IPS DF 19.7 (cell line): ENCODE data around the gene ELFN2.

Experiments
- DNase-seq: peaks from one replicate; pipeline ENCODE4 v3.0.0-alpha.2; 2013; ENCODE audit warnings: low read depth, low spot score

The ELFN2 gene

GRCh38 chr22:37427711-37428635 lies 694 bp upstream of the ELFN2 start:
- no peak for DNase-seq

- DNase-seq = no peak
These were observed 559 bp downstream of the ELFN2 start for GRCh38 chr22:37426706-37427134.

DNA sequence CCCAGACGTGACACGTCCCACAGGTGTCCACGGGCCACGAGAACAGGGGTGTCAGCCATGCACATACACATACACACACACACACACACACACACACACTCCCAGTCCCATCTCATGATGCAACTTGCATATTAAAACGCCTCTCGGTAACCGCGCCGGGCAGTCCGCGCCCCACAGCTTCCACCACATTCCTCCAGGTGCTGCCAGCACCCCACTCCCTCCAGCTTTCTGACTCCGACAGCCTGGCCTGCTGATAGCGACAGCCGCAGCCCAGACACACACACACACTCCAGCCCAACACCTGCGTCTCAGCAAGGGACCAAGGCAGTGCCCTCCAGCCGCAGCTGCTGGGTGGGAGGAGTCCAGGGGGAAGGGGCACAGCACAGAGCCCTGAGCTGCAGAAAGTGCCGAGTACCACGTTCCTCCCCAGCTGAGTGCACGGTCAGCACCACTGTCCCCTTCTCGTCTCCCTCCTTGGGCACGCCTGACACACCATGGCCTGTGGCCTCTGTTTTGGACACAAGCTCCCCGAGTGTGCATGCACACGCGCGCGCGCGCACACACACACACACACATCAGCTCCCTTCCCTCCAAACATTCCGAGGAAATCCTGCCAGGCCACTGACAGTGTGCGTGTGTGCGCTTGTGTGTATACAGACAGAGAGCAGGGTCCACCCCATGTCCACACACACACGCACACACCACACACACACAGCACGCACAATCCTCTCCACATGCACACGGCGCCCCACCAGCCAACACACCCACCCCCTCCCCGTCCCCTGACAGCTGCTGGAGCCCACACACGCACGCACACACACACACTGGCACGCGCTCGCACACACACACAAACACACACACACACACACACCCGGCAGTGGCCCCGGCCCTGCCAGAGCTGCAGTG lies 1.2 kb downstream of the ELFN2 start:
- no peak for DNase-seq

- DNase-seq = no peak
These were observed 1.9 kb downstream of the ELFN2 start for GRCh38 chr22:37425369-37425768.

DNA sequence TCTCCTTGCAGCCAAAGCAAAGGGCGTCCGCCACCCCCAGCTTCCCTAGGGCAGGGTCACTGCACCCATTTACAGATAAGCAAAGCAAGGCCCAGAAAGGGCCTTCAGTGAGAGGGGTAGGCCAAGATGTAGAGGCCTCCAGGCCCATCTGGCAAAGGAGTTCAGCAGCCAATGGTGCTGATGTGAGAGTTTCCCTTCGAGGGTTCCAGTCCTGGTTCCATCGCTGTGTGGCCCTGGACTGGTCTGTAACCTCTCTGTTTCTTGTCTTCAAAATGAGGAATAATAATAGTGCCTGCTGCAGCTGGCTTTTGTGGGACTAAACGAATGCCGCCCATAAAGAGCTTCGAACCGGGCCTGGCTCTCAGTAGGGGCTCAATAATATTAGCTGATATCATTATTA lies 4.0 kb downstream of the ELFN2 start:
- DNase-seq = no peak

DNA sequence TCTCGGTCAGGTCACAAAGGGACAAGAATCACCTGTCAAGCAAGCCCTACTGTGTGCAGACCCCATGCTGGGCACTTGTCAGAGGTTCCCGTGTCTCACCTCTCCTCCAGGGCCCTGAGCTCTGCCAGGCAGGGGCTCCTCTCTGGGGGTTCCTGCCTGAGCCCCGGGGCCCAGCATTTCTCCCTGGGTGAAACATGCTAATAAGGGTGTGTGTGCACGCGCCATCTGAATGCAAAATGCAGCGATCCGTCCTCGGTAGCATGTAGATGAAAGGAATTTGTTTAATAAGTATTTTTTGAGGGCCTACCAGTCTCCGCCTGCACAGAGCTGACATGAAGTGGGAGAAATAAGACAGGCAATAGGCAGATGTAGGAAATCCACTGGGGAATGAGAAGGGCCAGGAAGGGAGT lies 5.8 kb downstream of the ELFN2 start:
- DNase-seq = no peak

GRCh38 chr22:37420686-37421467 lies 6.4 kb downstream of the ELFN2 start:
- DNase-seq = no peak

DNA sequence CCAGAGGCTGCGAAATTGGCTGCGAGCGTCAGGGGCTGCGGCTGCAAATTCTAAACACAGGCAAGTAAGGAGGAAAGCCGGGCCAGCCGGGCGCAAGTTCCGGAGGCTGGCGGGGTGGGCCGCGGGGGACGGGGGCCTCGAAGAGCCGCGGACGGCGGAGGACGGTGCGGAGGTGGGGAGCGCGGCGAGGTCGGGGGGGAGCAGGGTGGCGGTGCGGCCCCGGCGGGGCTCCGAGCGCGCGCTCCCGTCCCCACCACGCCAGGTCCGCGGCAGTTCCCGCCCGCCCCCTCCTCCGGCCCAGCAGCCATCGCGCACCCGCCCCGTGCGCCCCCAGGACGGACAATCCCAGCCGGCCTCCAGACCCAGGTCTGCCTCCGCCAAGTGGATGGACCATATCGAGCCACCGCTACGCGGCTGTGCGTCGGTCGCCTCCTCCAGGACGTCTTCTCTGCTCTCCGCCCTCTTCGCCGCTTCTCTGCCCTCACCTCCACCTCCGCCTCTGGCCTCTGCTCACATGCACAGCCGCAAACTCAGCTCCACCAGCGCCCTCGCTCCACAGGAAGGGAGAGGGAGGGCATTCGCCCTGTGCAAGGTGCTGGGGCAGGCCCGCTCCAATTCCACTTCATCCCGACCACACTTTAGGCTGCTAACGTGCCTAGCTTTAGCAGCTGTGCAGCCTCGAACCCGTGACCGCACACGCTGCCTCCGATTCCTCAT lies 7.2 kb downstream of the ELFN2 start:
- peak; percentile 35 for DNase-seq

DNA sequence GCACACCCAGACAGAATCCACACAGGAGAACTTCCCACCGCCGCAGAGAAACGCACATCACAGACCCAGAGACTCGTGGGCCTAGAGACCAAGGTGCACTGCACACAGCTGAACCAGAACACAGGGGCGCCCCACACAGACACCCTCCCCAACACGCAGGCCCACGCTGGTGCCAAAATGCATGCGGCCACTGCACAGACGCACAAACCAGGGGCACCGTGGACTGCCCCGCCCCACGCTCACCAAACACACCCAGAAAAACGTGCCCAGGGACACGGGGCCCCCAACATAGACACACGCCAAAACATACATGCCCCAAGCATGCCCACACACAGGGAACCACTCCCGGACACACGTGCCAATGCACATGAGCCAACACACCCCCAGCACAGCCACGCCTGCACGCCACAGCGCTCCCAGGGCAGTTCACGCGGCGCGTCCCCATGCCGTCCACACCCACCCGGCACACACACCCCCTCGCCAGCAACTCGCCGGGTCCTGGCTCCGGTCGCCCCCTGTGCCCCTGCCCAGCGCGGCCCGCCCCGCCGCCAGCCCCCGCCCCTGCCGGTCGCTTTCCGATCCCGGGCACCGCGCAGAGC lies 7.8 kb downstream of the ELFN2 start:
- DNase-seq = no peak

DNA sequence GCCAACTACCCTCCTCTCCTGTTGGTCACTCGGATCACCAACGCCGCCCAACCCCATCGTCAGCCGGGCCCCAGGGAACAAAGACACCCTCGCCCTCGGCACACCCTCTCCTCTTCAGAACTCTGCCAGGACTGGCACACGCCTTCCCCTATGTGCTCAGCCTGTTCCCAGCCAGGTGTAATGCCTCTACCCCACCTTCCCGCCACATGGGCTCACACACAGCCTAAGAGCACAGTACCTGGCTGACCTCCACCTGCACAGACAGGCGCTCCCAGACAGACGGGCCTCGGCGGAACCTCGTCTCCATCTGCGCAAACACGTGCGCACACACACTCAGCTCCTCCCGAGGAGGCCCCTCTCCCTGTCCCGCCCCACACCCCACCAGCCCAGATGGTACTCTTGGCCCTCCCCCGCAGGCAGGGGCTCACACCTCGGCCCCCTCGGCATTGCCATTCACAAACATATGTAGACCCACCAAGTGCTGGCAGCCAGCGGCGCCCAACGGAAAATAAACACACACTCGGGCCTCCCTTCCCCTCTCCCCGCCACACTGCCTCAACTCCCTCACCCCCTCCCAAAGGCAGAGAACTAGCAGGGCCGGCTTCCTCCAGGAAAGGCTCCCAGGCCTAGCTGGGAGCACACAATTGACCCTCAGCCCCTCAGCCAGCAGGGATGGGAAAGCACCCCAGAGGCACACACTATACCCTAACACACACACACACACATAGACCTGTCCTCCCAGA lies 8.5 kb downstream of the ELFN2 start:
- no peak for DNase-seq

DNA sequence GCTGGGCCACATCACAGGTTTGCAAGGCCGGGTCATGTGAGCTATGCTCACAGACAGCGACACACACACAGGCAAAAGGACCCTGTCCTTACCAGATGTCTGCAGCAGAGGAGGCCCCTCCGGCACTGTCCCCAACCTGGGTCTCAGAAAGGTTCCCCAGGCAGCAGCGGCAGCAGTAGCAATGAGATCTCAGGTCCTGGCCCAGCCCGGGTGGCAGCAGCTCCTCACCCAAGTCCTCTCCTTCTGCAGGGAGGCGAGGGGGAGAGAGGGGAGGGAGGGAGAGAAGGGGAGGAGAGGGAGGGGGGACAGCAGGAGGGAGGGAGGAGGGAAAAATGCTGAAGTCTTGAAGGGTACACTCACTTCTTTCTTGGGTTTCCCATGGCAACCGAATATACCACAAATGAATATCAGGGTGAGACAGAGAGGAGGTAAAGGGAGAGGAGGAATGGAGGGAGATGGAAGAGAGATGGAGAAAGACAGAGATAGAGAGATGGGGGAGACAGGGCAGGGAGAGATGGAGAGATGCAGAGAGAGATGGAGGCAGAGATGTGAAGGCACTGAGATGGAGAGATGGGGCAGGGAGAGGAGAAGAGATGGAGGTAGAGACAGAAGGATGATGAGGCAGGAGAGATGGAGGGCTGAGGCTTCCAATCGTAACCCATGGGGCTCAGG lies 9.5 kb downstream of the ELFN2 start:
- no peak for DNase-seq

DNA sequence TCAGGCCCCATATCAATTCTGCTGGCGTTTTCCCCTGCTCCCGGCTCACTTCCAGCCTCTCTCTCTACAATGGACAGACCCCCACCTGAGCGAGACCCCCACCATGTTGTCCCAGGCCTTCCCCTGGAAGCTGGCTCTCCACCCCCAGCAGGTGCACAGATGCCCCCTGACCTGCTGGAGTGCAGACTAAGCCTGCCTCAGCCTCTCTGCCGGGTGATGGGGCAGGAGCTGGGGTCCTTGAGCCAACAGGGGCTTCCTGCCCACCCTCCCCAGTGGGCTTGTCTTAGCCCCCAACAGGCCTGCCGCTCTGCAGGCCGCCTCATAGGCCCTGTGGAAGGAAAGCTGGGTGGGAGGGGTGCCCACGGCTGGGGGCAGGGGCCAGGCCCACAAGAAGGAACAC lies 10.0 kb downstream of the ELFN2 start:
- DNase-seq = no peak

- no peak for DNase-seq
These were observed 10.5 kb downstream of the ELFN2 start for GRCh38 chr22:37416827-37417226.

DNA sequence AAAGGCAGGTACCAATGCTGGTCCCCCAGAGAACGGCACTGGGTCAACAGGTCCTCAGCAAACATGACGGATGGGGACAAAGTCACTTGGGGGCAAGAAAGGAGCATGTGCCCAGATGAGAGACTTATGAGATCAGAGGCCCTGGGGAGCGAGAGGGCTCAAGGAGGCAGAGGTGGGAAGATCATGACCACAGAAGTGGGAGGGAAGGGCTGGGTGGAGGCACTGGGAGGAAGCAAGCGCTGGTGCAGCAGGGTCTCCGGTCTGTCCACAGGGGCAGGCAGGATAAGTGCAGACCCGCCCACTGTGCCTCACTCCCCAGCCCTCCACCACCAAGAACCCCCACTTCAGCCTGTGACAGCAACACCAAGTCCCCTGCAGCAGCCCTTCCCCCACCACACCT lies 10.9 kb downstream of the ELFN2 start:
- DNase-seq = no peak

DNA sequence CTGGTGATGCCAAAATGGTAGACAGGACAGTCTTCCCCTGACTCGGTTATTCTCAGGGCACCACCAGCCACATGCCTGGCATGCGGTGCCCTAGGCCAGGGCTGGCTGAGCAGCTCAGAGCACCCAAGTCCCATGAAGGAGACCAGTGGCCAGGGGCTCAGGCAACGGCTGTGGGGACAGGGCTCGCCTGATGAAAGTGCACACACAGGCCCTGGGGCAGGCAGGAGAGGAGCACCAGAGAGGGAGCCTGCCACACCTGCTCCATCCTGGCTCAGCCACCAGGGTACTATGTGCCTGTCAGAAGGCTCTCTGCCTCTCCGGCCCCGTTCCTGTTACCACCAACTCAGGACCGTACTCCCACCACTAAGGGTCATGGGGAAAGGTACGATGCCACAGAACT lies 12.1 kb downstream of the ELFN2 start:
- DNase-seq = no peak

GRCh38 chr22:37414288-37414687 lies 13.0 kb downstream of the ELFN2 start:
- DNase-seq = no peak

- no peak for DNase-seq
These were observed 13.7 kb downstream of the ELFN2 start for GRCh38 chr22:37413546-37413945.

GRCh38 chr22:37412495-37413250 lies 14.6 kb downstream of the ELFN2 start:
- no peak for DNase-seq

DNA sequence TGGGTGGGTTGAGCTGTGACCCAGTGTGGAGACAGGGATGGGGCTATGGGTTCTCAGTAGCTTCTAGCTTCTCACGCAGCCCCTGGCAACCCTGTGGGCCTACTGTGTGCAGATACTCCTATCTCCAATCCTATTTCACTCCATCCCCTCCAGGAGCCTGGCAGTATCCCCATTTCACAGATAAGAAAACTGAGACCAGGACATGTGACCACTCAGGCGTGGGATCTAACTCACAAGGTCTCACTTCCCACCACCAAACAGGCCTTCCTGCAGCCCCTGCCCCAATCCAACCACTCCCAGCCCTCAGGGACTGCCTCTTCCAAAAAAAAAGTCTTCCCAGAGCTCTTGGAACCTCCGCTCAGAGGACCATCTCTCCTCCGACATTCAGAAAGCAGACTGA lies 15.6 kb downstream of the ELFN2 start:
- no peak for DNase-seq
